ENCODE measurements around the gene RPS6KA2. TPM values are rescaled to one million over a fixed set of nuclear protein-coding genes. Genes with fewer than 3 reads are reported as not detected.

The RPS6KA2 gene
- total RNA-seq, 1 experiment from 2014 or later, result 12.3 TPM

- Mint-ChIP-seq H3K9me3 (peaks cover 20 to 27% of the 10 kb centered on the region in 2 experiments), H3K27ac (peak overlapping the region; percentile 18 to 53 (median 47); a peak in 1 of 7 replicates), H3K27me3 (ENCODE audit: low read depth) (no peaks in the 10 kb centered on the region), H3K4me1 (peaks cover 7 to 10% of the 10 kb centered on the region in 2 experiments; a peak in 3 of 4 replicates), H3K4me3 (no peak overlapping the region), H3K36me3 (ENCODE audit: insufficient read depth in 1 of 3, low read depth in 3 of 3) (peaks cover 21 to 24% (median 23%) of the 10 kb centered on the region in 3 experiments)
- no peak overlapping the region for H3K9ac ChIP-seq (ENCODE audit: extremely low read depth, insufficient read length, low read length)
- no peak overlapping the region for H2BK15ac ChIP-seq (ENCODE audit: low read depth, low read length)
- no peak overlapping the region for H3T11ph ChIP-seq (ENCODE audit: low read length)
- no CpG with 5 or more reads among the region's 17 CpGs for WGBS (ENCODE audit: extremely low coverage, insufficient read length, low lambda C conversion rate)
- no peak overlapping the region for H2AFZ ChIP-seq (ENCODE audit: low read length)
- H3K4me1 ChIP-seq (ENCODE audit: insufficient read depth, low read length), result peaks cover 3% of the 10 kb centered on the region; the same call in 1 of the 2 replicates
- H4K91ac ChIP-seq (ENCODE audit: insufficient read length, low read depth, low read length), result no peak overlapping the region
- H3K4ac ChIP-seq (ENCODE audit: low read depth, low read length), result no peak overlapping the region
- H2BK5ac ChIP-seq (ENCODE audit: insufficient read length, low read length), result no peak overlapping the region
- no peaks in the 10 kb centered on the region for H4K20me1 ChIP-seq (ENCODE audit: control insufficient read depth, insufficient read depth, insufficient read length)
- no peaks in the 10 kb centered on the region for H3K79me1 ChIP-seq (ENCODE audit: insufficient read depth, low read depth, low read length, poor library complexity, severe bottlenecking)
- H4K8ac ChIP-seq (replicated peaks; ENCODE audit: insufficient read length, low read depth, low read length), result no peak overlapping the region
- H3K23me2 ChIP-seq (ENCODE audit: insufficient read length, low read depth, low read length, poor library complexity, severe bottlenecking), result no peaks in the 10 kb centered on the region
- no peak overlapping the region for H2BK120ac ChIP-seq (ENCODE audit: low read depth, low read length, poor library complexity, severe bottlenecking)
- no peak overlapping the region for H3K23ac ChIP-seq (ENCODE audit: insufficient read length, low read depth, low read length)
- no peak overlapping the region for H3K18ac ChIP-seq (ENCODE audit: insufficient read length, low read depth, low read length)
- H3K79me2 ChIP-seq (ENCODE audit: insufficient read depth, low read length), result no peaks in the 10 kb centered on the region
- H4K5ac ChIP-seq (ENCODE audit: insufficient read length, low read depth, low read length), result no peak overlapping the region
- no peak overlapping the region for H3K14ac ChIP-seq (ENCODE audit: insufficient read depth, low read length)
- H2BK12ac ChIP-seq (ENCODE audit: insufficient read length, low read depth, low read length), result no peak overlapping the region
- no peaks in the 10 kb centered on the region for H3K9me3 ChIP-seq (ENCODE audit: control insufficient read depth, low read depth, low read length)
- peak; percentile 19 for DNase-seq
- TF ChIP-seq CTCF (conservative IDR thresholded peaks at IDR 0.05), result no peak
- no peak overlapping the region for H2BK20ac ChIP-seq (ENCODE audit: low read depth, low read length, poor library complexity, severe bottlenecking)
- no peak overlapping the region for H3K56ac ChIP-seq (ENCODE audit: insufficient read length, low read depth, low read length)
- no peak overlapping the region for H3K27ac ChIP-seq (ENCODE audit: insufficient read length, low read depth, low read length)
- no peaks in the 10 kb centered on the region for H3K27me3 ChIP-seq (ENCODE audit: insufficient read depth, low read length)
- no peak overlapping the region for H3K4me2 ChIP-seq (ENCODE audit: insufficient read depth, insufficient read length, low read length)
- H2AK5ac ChIP-seq (ENCODE audit: insufficient read length, low read length), result no peak overlapping the region
Measured at GRCh38 chr6:166580076-166581050, 46.7 kb downstream of the RPS6KA2 start.
